GM18519 (cell line): ENCODE data around the gene RBSN.
A peak's percentile ranks its signal among the peaks of the same experiment; 100 is the strongest.

Source experiments
- ATAC-seq: cut with Tn5 transposase; IDR thresholded peaks from one replicate; pipeline ENCODE4 v1.9.1; 2021; ENCODE audit warnings: mild to moderate bottlenecking, moderate library complexity; ENCODE audit not compliant: unreplicated experiment, low FRiP score

Gene RBSN

GRCh38 chr3:15063656-15064286 is 35.2 kb downstream of the RBSN start:
- ATAC-seq, result no peak

- ATAC-seq, result no peak
These were observed 35.7 kb downstream of the RBSN start for GRCh38 chr3:15063238-15063637.

- no peak for ATAC-seq
These were observed 38.9 kb downstream of the RBSN start for GRCh38 chr3:15060029-15060428.

GRCh38 chr3:15056676-15057404 is 42.1 kb downstream of the RBSN start:
- ATAC-seq, result no peak

- peak; percentile 35 for ATAC-seq
These were observed 43.9 kb downstream of the RBSN start for GRCh38 chr3:15055019-15055557.

GRCh38 chr3:15053541-15053940 is 45.4 kb downstream of the RBSN start:
- no peak for ATAC-seq

- no peak for ATAC-seq
These were observed 46.4 kb downstream of the RBSN start for GRCh38 chr3:15052335-15053242.

GRCh38 chr3:15051531-15051930 is 47.4 kb downstream of the RBSN start:
- peak; percentile 39 for ATAC-seq

GRCh38 chr3:15050405-15051092 is 48.4 kb downstream of the RBSN start:
- peak; percentile 70 for ATAC-seq

GRCh38 chr3:15049584-15049983 is 49.4 kb downstream of the RBSN start:
- ATAC-seq, result no peak

- ATAC-seq, result no peak
These were observed 53.3 kb downstream of the RBSN start for GRCh38 chr3:15045667-15046066.

GRCh38 chr3:15044326-15044725 is 54.6 kb downstream of the RBSN start:
- no peak for ATAC-seq

- no peak for ATAC-seq
These were observed 55.4 kb downstream of the RBSN start for GRCh38 chr3:15043408-15044171.

GRCh38 chr3:15042936-15043335 is 56.0 kb downstream of the RBSN start:
- ATAC-seq, result no peak

- ATAC-seq, result no peak
These were observed 57.0 kb downstream of the RBSN start for GRCh38 chr3:15041950-15042349.

GRCh38 chr3:15040844-15041243 is 58.1 kb downstream of the RBSN start:
- no peak for ATAC-seq

GRCh38 chr3:15038306-15038705 is 60.6 kb downstream of the RBSN start:
- ATAC-seq, result no peak

- ATAC-seq, result no peak
These were observed 65.8 kb downstream of the RBSN start for GRCh38 chr3:15033103-15033502.

GRCh38 chr3:15032650-15033049 is 66.3 kb downstream of the RBSN start:
- ATAC-seq, result no peak

GRCh38 chr3:15029625-15030024 is 69.3 kb downstream of the RBSN start:
- no peak for ATAC-seq
